ENCODE measurements around the gene ATG14. TPM values are rescaled to one million over a fixed set of nuclear protein-coding genes. Genes with fewer than 3 reads are reported as not detected.
A peak's percentile ranks its signal among the peaks of the same experiment; 100 is the strongest.

The ATG14 gene
- total RNA-seq, 1 donor from 2014 or later, result 5.0 TPM

DNA sequence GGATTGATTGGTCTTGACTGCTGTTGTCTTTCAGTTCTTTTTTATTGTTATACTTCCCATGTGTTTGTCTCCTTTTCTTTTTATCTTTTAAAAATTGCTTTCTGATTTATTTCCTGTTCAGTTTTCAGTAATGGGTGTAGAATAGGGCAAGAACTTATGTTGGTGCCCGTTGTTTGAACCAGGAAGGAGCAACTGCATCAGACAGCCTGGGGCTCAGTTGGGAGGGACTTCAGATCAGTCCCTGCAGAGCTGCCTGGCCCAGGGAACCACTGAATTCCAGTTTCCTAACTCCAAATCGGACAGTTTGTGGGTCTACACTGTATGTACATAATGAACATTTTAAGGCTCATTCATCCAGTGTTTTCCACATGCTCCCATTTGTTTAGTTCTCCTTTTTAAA lies 75.5 kb downstream of the ATG14 start:
- no peak overlapping the region for H3K4me3 ChIP-seq (ENCODE audit: low read depth, low read length)
- DNase-seq (ENCODE audit: low read depth), result no peak
- TF ChIP-seq, protein P1, sequence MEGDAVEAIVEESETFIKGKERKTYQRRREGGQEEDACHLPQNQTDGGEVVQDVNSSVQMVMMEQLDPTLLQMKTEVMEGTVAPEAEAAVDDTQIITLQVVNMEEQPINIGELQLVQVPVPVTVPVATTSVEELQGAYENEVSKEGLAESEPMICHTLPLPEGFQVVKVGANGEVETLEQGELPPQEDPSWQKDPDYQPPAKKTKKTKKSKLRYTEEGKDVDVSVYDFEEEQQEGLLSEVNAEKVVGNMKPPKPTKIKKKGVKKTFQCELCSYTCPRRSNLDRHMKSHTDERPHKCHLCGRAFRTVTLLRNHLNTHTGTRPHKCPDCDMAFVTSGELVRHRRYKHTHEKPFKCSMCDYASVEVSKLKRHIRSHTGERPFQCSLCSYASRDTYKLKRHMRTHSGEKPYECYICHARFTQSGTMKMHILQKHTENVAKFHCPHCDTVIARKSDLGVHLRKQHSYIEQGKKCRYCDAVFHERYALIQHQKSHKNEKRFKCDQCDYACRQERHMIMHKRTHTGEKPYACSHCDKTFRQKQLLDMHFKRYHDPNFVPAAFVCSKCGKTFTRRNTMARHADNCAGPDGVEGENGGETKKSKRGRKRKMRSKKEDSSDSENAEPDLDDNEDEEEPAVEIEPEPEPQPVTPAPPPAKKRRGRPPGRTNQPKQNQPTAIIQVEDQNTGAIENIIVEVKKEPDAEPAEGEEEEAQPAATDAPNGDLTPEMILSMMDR (conservative IDR thresholded peaks at IDR 0.05; ENCODE audit: low read depth, low read length), result no peak

DNA sequence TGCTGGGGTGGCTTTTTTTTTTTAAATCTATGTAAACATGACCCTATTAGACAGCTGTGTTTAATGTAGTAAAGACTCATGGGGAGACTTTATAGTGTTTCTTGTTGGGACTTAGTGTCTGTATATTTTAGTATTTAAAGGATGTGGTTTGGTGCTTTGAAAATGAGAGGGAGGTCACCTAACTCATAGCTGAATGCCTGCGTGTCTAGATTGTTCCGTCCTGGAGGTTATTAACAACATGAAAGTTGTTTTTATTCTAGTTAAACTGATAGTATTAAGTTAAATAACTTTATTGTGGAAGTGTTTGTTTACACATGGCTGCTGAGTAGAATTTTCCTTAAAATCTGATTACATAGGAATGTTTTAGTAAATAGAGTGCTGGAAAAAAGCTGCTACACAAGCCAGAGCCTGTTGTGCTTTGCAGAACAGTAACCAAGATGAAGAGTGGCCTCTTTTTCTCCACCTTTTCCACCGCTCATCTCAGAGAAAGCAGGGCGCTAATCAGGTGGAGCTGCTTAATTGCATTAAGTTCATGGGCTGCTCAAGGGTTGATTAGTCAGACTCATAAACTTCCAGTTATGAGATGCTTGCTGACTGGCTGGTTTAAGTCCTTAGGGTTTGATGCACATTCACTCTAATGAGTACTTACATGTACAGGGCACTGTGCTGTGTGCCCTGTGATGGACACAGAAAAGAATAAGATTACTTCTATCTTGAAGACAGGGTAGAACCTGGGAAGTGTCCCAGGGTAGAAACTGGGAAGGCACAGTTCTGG lies 77.7 kb downstream of the ATG14 start:
- no peak for DNase-seq (ENCODE audit: low read depth)
- TF ChIP-seq, protein P1 (conservative IDR thresholded peaks at IDR 0.05; ENCODE audit: low read depth, low read length), result no peak
- no peak overlapping the region for H3K4me3 ChIP-seq (ENCODE audit: low read depth, low read length)

DNA sequence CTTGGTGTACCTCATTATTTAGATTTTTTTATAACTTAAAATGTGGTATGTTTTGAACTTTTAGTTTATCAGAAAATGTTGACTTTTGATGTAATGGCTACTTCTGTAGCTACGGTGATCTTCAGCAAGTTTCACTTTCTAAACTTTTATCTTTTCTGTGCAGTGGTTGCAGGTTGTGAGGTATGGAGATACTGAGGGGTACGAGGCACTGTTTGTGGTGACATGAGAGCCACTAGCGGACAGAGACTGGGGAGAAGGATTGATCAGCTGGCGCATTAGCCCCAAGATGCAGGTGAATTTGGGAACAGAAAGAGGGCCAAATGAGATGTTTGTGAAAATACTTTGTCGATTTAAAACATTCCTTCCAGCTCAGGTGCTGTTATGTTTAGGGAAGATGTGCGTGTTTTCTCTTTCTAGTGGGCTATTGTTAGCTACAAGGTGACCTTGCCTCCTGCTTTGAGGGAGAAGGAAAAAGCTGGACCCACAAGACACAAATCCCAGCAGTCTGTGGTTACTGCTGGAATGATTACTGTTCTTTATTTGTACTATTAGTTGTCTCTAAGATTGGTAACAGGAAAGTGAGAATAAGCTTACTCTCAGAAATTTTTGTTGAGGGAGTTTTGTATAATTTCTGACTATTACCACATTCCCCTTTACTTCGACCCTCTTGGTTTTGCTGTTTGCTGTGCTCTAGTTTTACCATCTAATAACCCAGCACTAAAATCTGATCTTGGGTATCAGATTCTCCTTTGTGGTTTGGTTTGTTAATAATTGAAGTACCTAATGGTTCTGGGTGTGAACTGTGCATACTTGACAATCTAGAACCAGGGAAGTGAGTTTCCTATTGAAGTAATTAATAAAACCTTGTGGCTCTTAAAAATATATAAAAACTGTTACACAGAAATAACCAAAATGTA lies 78.7 kb downstream of the ATG14 start:
- peak overlapping the region; percentile 23 for H3K4me3 ChIP-seq (ENCODE audit: low read depth, low read length)
- TF ChIP-seq, protein P1 (conservative IDR thresholded peaks at IDR 0.05; ENCODE audit: low read depth, low read length), result no peak
- no peak for DNase-seq (ENCODE audit: low read depth)

- no peak for DNase-seq (ENCODE audit: low read depth)
- no peak overlapping the region for H3K4me3 ChIP-seq (ENCODE audit: low read depth, low read length)
- TF ChIP-seq, protein P1 (conservative IDR thresholded peaks at IDR 0.05; ENCODE audit: low read depth, low read length), result no peak
These were observed 81.5 kb downstream of the ATG14 start for GRCh38 chr14:55329999-55330710.

DNA sequence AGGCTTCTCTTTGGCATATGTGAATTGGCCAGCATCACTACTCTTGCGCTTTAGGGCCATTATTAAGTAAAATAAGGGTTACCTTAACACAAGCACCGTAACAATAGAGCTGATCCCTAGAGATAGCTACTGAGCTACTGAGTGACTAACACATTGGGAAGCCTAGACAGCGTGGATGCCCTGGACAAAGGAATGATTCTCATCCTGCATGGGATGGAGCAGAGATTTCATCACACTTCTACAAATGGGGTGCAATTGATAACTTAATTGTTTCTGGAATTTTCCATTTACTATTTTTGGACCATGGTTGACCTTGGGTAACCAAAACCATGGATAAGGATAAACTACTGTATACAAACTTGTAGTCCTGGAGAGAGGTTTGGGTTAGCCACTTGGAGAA lies 83.3 kb downstream of the ATG14 start:
- no peak for DNase-seq (ENCODE audit: low read depth)
- H3K4me3 ChIP-seq (ENCODE audit: low read depth, low read length), result no peak overlapping the region
- TF ChIP-seq, protein P1 (conservative IDR thresholded peaks at IDR 0.05; ENCODE audit: low read depth, low read length), result no peak

DNA sequence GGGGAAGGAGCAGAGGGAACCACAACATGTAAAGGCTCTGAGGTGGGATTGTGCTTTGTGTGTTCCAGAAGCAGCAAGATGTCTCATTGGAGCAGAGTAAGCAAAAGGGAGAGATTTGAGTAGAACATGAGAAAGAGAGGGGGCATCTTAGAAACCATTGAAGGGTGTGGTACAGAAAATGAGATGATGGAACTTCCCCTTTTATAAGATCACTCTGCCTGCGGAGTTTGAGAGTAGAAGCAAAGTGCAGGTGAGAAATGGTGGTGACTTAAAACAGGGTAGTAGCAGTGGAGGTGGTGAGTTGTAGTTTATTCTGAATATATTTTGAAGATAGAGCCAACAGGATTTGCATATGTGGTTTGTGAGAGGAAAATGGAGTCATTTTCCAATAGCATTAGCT lies 84.5 kb downstream of the ATG14 start:
- no peak overlapping the region for H3K4me3 ChIP-seq (ENCODE audit: low read depth, low read length)
- TF ChIP-seq, protein P1 (conservative IDR thresholded peaks at IDR 0.05; ENCODE audit: low read depth, low read length), result no peak
- no peak for DNase-seq (ENCODE audit: low read depth)
